GM18907 (cell line): Measurements from ENCODE around the gene RAB1B.

ENCODE experiments used
- ATAC-seq: cut with Tn5 transposase; IDR thresholded peaks from one replicate; pipeline ENCODE4 v1.9.1; 2021; ENCODE audit warnings: mild to moderate bottlenecking, moderate library complexity; ENCODE audit not compliant: unreplicated experiment

RAB1B gene

DNA sequence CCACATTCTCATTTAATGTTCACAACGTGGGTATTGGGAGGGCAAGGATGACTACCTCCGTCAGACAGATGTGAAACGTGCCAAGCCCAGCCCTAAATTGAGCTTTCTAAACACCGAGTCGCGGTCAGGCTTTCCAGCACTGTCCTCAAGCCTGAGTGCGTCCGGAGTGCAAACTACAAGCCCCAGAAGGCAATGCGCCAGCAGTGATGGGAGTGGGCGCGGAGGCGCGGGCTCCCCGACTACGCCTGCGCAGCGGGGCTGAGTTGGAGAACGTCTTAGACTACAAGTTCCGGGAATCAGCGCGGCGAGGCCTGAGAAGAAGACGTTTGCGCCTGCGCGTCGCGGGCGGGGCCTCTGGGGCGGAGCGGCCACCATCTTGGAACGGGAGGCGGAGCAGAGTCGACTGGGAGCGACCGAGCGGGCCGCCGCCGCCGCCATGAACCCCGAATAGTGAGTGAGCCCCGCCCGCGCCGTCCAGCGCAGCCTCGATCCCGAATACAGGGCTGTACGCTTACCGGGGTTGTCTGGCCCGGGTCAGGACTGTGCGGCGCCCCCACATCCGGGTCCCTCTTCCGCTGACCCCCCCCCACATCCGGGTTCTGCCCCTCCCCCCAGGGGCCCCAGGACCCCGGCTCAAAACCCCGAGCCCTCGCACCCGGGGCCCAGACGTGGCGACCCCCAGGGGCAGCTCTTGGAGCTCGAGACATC, at the start of gene RAB1B:
Gene RAB1B, plus strand, starts transcription at position 396 of the 708 bp plus-strand sequence. Its CDS starts 41 bp downstream, at position 437.
- peak; percentile 77 for ATAC-seq

DNA sequence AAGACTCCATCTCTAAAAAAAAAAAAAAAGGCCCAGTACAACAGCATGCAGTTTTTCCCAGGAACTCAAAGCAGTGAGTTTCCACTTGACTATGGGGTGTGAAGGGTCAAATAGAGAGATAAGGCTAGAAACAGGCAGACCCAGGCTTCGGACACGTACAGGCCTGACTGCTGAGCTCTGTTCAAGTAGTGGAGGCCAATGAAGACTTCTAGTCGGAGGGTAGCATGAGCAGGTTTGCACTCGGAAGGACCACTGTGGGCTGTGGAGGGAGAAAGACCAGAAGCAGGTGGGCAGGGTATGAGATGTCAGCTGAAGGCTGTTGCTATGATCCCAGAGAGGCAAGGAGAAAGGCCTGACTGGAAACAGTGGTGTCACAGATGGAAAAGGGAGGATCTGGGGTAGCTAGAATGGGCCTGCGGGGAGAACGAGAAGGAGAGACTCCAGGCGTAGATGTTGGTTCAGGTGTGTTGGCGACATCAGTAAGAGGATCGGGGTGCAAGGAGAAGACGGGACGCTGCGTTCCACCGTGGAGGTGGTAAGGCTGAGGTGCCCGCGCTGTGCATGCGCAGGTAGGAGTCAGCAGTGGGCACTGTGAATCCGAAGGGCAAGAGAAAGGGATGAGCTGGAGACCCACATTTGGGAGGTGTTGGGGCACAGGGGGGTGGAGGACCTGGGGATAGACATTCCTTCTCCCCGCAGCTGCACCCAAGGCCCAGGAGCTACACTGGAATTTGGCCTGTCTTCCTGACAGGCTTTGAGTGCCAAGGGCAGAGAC, 49.4 kb upstream of the RAB1B start:
- no peak for ATAC-seq

DNA sequence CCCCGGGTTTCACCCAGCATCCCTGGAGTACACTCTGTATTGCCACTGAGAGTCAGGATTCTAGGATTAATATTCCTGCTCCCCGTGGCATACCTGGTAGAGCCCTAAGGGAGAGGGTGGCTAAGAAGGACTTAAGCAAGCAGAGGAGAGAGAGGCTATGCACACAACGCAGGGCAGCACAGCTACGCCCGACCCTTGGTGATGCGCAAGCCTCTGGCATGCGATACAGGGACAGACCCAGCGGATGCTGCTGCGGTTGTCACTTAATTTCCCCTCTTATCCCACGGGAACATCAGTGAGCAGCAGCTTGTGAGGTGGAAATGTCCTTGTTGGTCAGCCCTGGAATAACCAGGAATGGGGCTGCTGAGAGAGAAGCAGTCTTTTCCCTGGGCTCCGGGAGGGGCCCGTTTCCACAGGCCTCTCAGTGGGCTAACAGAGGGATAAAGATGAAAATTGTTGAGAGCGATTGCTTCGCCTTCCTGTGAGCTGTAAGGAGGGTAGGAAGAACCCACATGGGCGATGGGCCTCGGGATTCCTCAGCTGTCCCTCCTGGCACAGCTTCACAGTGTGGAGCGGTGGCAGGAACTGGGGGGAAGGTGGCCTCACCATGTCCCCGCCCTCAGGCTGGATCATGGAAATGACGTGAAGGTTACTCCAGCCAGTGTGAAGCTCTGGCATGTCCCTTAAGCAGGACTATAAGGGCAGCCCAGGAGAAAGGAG, 48.4 kb upstream of the RAB1B start:
- ATAC-seq: no peak

DNA sequence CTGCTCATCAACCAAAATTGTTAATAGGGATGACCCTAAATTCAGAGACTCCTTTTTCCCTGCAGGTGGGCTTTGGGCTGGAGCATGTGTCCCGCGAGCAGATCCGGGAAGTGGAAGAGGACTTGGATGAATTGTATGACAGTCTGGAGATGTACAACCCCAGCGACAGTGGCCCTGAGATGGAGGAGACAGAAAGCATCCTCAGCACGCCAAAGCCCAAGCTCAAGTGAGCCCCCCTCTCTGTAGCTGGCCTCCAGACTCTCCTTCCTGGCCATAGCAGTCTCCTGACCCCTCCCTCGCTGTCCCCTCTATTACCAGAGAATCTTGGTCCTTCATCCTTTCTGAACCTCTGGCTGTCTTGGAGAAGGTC, 47.9 kb upstream of the RAB1B start:
- no peak for ATAC-seq

- ATAC-seq: no peak
Measured at GRCh38 chr11:66221012-66221411, 47.4 kb upstream of the RAB1B start.

GRCh38 chr11:66221726-66222236, 46.7 kb upstream of the RAB1B start:
- peak; percentile 7 for ATAC-seq

- peak; percentile 76 for ATAC-seq
Measured at GRCh38 chr11:66222358-66223149, 45.9 kb upstream of the RAB1B start.

- ATAC-seq: no peak
Measured at GRCh38 chr11:66224226-66224855, 44.1 kb upstream of the RAB1B start.

GRCh38 chr11:66225066-66225465, 43.4 kb upstream of the RAB1B start:
- ATAC-seq: no peak

DNA sequence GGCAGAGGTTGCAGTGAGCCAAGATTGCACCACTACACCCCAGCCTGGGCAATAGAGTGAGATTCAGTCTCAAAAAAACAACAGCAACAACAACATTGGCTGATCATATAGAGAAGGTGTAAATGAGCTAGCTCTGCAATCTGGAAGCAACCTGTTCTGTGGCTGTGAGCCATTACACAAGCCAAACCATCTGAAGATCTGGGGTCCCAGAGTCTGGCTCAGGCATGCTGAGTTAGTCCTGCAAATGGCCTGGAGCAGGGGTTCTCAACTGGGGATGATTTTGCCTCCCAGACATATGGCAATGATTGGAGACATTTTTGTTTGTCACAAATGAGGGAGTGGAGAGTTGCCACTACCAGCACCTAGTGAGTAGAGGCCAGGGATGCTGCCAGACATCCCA, 42.3 kb upstream of the RAB1B start:
- no peak for ATAC-seq

GRCh38 chr11:66227700-66228099, 40.7 kb upstream of the RAB1B start:
- no peak for ATAC-seq

- no peak for ATAC-seq
Measured at GRCh38 chr11:66228521-66228920, 39.9 kb upstream of the RAB1B start.

DNA sequence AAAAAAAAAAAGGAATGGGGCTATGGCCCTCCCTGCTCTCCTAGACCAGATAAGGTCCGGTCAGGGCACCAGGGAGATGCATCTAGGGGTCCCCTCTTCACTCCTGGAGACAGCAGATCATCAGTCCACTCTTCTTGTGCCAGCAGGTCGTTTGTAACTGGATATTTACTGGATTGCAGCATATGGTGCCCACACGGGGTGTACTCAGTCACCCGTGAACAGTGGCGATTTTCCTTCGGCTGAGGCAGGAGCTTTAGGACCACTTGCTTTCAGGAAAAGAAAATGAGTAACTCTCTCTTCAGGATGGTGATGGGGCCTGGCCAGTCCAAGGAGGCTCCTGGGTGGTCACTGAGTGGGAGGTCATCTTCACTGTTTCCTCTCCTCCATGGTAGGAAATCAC, 38.3 kb upstream of the RAB1B start:
- no peak for ATAC-seq

GRCh38 chr11:66230978-66231377, 37.5 kb upstream of the RAB1B start:
- no peak for ATAC-seq

DNA sequence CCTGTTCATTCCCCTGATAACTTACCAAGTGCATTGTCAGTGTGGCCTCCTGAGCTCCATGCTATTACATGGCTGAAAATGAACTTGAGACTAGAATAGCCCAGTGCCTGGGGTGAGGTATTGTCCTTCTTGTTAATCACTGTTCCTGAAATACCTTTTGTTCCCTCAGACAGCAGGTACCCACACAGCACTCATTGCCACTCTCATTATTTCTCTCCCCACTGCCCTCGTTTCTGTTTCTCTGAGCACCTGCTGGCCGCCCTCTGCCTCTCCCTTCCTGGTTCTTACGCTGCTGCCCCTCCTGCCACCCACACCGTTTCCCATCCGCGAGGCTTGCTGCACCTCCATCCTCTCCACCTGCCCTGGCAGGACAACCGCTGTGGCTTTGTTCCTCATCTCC, 36.9 kb upstream of the RAB1B start:
- no peak for ATAC-seq

- ATAC-seq: no peak
Measured at GRCh38 chr11:66232769-66233168, 35.7 kb upstream of the RAB1B start.

GRCh38 chr11:66233301-66233700, 35.1 kb upstream of the RAB1B start:
- no peak for ATAC-seq

GRCh38 chr11:66235141-66235540, 33.3 kb upstream of the RAB1B start:
- no peak for ATAC-seq

DNA sequence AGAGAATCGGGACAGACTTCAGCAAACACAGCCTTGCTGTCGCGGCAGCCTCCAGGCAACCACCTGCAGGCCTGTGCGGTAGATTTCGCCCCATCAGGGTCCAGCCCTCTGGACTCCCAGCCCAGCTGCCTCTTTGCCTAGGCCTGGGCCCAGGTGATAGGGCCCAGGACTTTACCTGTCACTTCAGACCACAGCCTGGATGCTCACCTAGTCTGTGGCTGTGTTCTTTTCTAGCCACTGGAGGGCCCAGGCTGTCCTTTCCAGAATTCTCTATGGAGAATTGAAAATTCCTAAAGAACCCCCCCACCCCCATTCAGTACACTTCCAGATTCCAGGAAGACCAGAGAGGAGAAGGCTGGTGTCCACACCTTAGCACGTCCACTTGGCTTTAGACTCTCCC, 30.6 kb upstream of the RAB1B start:
- no peak for ATAC-seq

DNA sequence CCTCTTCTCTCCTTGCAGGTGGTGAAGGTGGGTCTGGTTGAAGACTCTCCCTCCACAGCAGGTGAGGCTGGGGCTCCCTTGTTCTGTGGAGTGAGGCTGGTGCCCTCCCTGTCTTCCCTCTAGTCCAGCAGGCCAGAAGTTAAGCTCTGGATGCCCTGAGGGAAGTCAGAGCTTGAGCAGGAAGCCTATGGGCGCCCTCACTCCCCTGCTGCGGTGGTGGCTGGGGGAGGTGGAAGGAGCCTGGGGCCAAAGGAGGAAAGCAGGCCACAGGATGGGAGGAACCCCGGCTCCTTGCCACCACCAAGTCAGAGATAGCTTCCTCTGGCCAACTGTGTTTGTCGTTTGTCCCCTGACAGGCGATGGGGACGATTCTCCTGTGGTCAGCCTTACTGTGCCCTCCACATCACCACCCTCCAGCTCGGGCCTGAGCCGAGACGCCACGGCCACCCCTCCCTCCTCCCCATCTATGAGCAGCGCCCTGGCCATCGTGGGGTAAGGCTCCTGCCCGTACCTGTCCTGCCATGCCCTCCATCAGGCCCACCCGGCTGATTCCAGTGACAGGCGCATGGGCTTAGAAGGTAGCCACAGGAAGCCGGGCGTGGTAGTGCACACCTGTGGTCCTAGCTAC, 29.5 kb upstream of the RAB1B start:
- ATAC-seq: no peak
